Loucy (cell line): ENCODE results near the gene KRTAP10-1.

ENCODE experiments used
- H2AFZ ChIP-seq: fragments of 200-600 bp; sonication (generic); 2 replicates; pipeline ENCODE4 v1.6.0; 2016; ENCODE audit warnings: antibody characterized with exemption, mild to moderate bottlenecking, low read length, moderate library complexity
- H3F3A ChIP-seq: fragments of 200-600 bp; 2 replicates; pipeline ENCODE4 v1.6.0; 2016; ENCODE audit warnings: antibody characterized with exemption, low read depth, mild to moderate bottlenecking
- H3K27me3 ChIP-seq: fragments of 200-600 bp; sonication (generic); 2 replicates; pipeline ENCODE4 v1.6.1; 2014; ENCODE audit warnings: low read length, mild to moderate bottlenecking; ENCODE audit not compliant: insufficient read depth, poor library complexity, severe bottlenecking
- H3K36me3 ChIP-seq: fragments of 200-600 bp; sonication (generic); 2 replicates; pipeline ENCODE4 v1.6.1; 2016; ENCODE audit warnings: low read length; ENCODE audit not compliant: insufficient read depth
- H3K4me1 ChIP-seq: fragments of 200-600 bp; sonication (generic); 2 replicates; pipeline ENCODE4 v1.5.1; 2014; ENCODE audit warnings: low read length, mild to moderate bottlenecking; ENCODE audit not compliant: insufficient read depth, poor library complexity, severe bottlenecking
- H3K4me2 ChIP-seq: fragments of 200-600 bp; sonication (generic); 2 replicates; pipeline ENCODE4 v1.6.0; 2014; ENCODE audit warnings: antibody characterized with exemption, low read length, low read depth, mild to moderate bottlenecking; ENCODE audit not compliant: poor library complexity, severe bottlenecking
- H3K4me3 ChIP-seq: fragments of 200-600 bp; sonication (generic); 2 replicates; pipeline ENCODE4 v1.5.1; 2014; ENCODE audit warnings: low read length, mild to moderate bottlenecking, mixed read lengths; ENCODE audit not compliant: poor library complexity, severe bottlenecking
- H3K79me2 ChIP-seq: fragments of 200-600 bp; sonication (generic); 2 replicates; pipeline ENCODE4 v1.6.1; 2014; ENCODE audit warnings: low read length; ENCODE audit not compliant: insufficient read depth
- H3K9ac ChIP-seq: fragments of 200-600 bp; sonication (generic); 2 replicates; pipeline ENCODE4 v1.6.0; 2014; ENCODE audit warnings: mild to moderate bottlenecking, low read depth, low read length, moderate library complexity; ENCODE audit not compliant: poor library complexity, severe bottlenecking
- H3K9me2 ChIP-seq: fragments of 200-600 bp; sonication (generic); replicated peaks from 2 replicates; pipeline ENCODE4 v1.6.1; 2016; ENCODE audit warnings: low read depth, low read length, mixed read lengths
- H3K9me3 ChIP-seq: fragments of 200-600 bp; sonication (generic); 2 replicates; pipeline ENCODE4 v1.6.1; 2014; ENCODE audit warnings: mild to moderate bottlenecking, antibody characterized with exemption, low read length, low read depth; ENCODE audit not compliant: insufficient read depth
- H4K20me1 ChIP-seq: fragments of 200-600 bp; sonication (generic); 2 replicates; pipeline ENCODE4 v1.6.0; 2014; ENCODE audit warnings: antibody characterized with exemption, low read length, mild to moderate bottlenecking; ENCODE audit not compliant: insufficient read depth, poor library complexity, severe bottlenecking
- EZH2phosphoT487 ChIP-seq: fragments of 200-600 bp; IDR thresholded peaks from 2 replicates; pipeline ENCODE4 v1.6.1; 2018; ENCODE audit warnings: antibody characterized with exemption, mild to moderate bottlenecking, moderate library complexity, borderline replicate concordance
- TF ChIP-seq, protein P1 (sequence below): fragments of 200-600 bp; sonication (generic); conservative IDR thresholded peaks from 2 replicates; pipeline ENCODE4 v1.5.1; 2014; ENCODE audit warnings: mild to moderate bottlenecking, antibody characterized with exemption, low read length

The KRTAP10-1 gene

DNA sequence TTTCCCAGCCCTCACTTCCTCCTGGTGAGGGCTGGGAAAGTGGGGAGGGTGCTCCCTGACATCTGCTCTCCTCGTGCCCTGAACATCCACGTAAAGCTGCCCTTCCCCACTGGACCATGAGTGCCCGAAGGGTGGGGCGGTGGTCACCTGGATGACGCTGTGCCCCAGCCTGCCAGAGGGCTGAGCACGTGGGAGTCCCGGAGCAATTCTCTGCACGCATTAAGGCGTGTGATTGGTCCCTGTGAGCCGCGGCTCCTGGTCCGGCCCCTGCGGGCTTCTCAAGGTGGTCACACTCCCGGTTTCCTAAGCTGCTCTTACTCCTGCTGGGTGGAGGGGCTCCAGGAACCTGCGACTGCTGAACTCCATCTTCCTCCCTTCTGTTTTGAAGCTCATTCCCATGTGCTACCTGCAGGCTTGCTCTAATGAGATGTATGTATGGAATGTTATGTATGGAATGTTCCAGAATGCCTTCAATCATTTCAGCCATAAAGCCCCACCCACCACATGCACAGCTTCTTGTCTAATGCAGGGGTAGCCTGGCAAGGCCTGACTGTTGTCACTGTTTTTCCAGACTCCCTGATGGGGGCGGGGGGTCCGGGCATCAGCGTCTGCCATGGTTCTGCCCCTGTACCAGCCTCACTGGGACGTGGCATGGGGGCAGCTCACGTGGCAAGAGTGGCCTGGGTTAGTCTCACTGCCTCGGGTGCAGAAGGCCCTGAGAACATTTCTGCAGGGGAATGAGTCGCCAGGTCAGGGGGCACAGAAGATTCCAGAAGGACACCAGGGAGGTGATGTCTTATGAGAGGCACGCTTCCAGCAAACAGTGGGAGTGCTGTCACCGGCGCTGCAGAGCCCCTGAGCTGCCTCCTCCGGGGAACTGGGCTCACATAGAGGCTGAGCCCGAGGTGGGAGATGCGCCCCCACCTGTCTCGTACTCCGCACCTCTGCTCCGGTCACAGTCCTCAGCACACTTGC lies 19.4 kb downstream of the KRTAP10-1 start:
- Histone ChIP-seq H3K9ac (no peak overlapping the region), H3K27me3 (no peaks in the 10 kb centered on the region), H3K4me3 (no peak overlapping the region), H3K9me3 (peaks cover 10% of the 10 kb centered on the region; the same call in 1 of the 2 replicates), H3K4me1 (no peaks in the 10 kb centered on the region), H4K20me1 (no peaks in the 10 kb centered on the region), H3F3A (no peaks in the 10 kb centered on the region), H3K79me2 (no peaks in the 10 kb centered on the region), H3K9me2 (no peaks in the 10 kb centered on the region), H2AFZ (no peak overlapping the region), H3K4me2 (no peak overlapping the region), H3K36me3 (no peaks in the 10 kb centered on the region)
- TF ChIP-seq EZH2phosphoT487, result no peak
- TF ChIP-seq, protein P1, sequence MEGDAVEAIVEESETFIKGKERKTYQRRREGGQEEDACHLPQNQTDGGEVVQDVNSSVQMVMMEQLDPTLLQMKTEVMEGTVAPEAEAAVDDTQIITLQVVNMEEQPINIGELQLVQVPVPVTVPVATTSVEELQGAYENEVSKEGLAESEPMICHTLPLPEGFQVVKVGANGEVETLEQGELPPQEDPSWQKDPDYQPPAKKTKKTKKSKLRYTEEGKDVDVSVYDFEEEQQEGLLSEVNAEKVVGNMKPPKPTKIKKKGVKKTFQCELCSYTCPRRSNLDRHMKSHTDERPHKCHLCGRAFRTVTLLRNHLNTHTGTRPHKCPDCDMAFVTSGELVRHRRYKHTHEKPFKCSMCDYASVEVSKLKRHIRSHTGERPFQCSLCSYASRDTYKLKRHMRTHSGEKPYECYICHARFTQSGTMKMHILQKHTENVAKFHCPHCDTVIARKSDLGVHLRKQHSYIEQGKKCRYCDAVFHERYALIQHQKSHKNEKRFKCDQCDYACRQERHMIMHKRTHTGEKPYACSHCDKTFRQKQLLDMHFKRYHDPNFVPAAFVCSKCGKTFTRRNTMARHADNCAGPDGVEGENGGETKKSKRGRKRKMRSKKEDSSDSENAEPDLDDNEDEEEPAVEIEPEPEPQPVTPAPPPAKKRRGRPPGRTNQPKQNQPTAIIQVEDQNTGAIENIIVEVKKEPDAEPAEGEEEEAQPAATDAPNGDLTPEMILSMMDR, result no peak

GRCh38 chr21:44519346-44520325 lies 20.4 kb downstream of the KRTAP10-1 start:
- no peak overlapping the region for H3K9ac ChIP-seq
- H4K20me1 ChIP-seq, result no peaks in the 10 kb centered on the region
- H2AFZ ChIP-seq, result no peak overlapping the region
- no peaks in the 10 kb centered on the region for H3K36me3 ChIP-seq
- no peaks in the 10 kb centered on the region for H3F3A ChIP-seq
- H3K9me2 ChIP-seq, result no peaks in the 10 kb centered on the region
- no peaks in the 10 kb centered on the region for H3K27me3 ChIP-seq
- H3K9me3 ChIP-seq, result peaks cover 8% of the 10 kb centered on the region; the same call in 1 of the 2 replicates
- no peaks in the 10 kb centered on the region for H3K79me2 ChIP-seq
- TF ChIP-seq, protein P1, result no peak
- no peak for TF ChIP-seq EZH2phosphoT487
- no peaks in the 10 kb centered on the region for H3K4me1 ChIP-seq
- H3K4me2 ChIP-seq, result no peak overlapping the region
- no peak overlapping the region for H3K4me3 ChIP-seq

- Histone ChIP-seq H3K79me2 (no peaks in the 10 kb centered on the region), H3F3A (no peaks in the 10 kb centered on the region), H2AFZ (no peak overlapping the region), H3K4me3 (no peak overlapping the region), H3K4me2 (no peak overlapping the region), H3K4me1 (no peaks in the 10 kb centered on the region), H3K9ac (no peak overlapping the region), H3K27me3 (no peaks in the 10 kb centered on the region), H4K20me1 (no peaks in the 10 kb centered on the region), H3K9me3 (peaks cover 2% of the 10 kb centered on the region; the same call in 1 of the 2 replicates), H3K9me2 (no peaks in the 10 kb centered on the region), H3K36me3 (no peaks in the 10 kb centered on the region)
- no peak for TF ChIP-seq EZH2phosphoT487
- TF ChIP-seq, protein P1, result no peak
Observed at GRCh38 chr21:44518686-44519085, 21.3 kb downstream of the KRTAP10-1 start.
